ENCODE data around the gene NSUN2.
"Not testable (repeated sequence)": the region's sequence is repeated elsewhere in the genome, so short reads cannot be mapped to it uniquely, and the experiment has no call there.

The NSUN2 gene

DNA sequence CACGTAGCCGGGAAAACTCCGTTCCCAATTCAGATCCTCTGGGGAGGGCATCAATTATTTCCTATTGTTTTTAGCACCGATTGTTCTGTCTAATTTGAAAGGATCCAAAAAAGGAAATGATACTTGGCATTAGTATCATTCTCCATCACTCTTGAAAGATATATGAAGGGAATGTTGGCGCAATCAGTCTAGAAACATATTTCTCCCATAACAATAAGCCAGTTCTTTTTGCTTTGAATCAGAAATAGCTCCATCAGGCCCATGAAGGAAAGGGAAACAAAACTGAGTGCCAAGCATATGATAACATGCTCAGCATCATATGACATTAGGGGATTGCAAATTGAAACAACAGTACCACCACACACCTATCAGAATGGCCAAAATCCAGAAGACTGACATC, 40.2 kb upstream of the NSUN2 start:
- Histone ChIP-seq H3K4me1 (ENCODE audit: control insufficient read depth in 2 of 2, insufficient read depth in 2 of 2, low read length in 2 of 2) (no peaks in the 10 kb centered on the region), H3K4me3 (ENCODE audit: low read length in 2 of 2) (no peak overlapping the region), H3K27ac (ENCODE audit: low read depth in 2 of 2, low read length in 2 of 2) (no peak overlapping the region), H3K36me3 (ENCODE audit: control insufficient read depth in 2 of 2, insufficient read depth in 2 of 2, low read length in 2 of 2) (peaks cover 0 to 4% of the 10 kb centered on the region in 2 donors), H3K27me3 (ENCODE audit: control insufficient read depth in 2 of 2, insufficient read depth in 2 of 2, low read length in 2 of 2) (no peaks in the 10 kb centered on the region), H3K9me3 (ENCODE audit: control insufficient read depth in 2 of 2, low read length in 2 of 2) (no peaks in the 10 kb centered on the region), H3K9ac (ENCODE audit: low read depth in 1 of 2, low read length in 2 of 2) (no peak overlapping the region)

DNA sequence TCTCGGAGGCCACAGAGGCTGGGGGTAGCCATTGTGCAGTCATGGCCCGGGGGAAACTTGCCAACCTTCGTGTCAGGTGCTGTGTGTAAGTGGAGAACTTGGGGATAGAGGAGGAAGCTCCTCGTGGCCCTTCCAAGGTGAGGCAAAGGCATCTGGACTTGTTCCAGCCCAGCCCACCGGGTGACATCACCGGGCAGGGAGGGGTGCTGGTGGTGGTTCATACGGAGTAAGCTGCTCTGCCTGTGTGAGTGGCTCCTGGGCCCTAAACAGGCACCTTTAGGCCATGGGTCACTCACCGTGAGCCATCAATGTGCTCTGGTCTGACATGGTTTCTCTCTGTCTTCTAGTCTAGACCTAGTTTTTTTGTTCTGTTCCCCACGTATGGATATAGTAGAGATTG, 35.9 kb upstream of the NSUN2 start:
- H3K27ac ChIP-seq (ENCODE audit: low read depth in 2 of 2, low read length in 2 of 2); H3K4me3 ChIP-seq (ENCODE audit: low read length in 2 of 2); H3K9me3 ChIP-seq (ENCODE audit: control insufficient read depth in 2 of 2, low read length in 2 of 2); H3K36me3 ChIP-seq (ENCODE audit: control insufficient read depth in 2 of 2, insufficient read depth in 2 of 2, low read length in 2 of 2); H3K27me3 ChIP-seq (ENCODE audit: control insufficient read depth in 2 of 2, insufficient read depth in 2 of 2, low read length in 2 of 2); H3K4me1 ChIP-seq (ENCODE audit: control insufficient read depth in 2 of 2, insufficient read depth in 2 of 2, low read length in 2 of 2); H3K9ac ChIP-seq (ENCODE audit: low read depth in 1 of 2, low read length in 2 of 2): not testable (repeated sequence)

DNA sequence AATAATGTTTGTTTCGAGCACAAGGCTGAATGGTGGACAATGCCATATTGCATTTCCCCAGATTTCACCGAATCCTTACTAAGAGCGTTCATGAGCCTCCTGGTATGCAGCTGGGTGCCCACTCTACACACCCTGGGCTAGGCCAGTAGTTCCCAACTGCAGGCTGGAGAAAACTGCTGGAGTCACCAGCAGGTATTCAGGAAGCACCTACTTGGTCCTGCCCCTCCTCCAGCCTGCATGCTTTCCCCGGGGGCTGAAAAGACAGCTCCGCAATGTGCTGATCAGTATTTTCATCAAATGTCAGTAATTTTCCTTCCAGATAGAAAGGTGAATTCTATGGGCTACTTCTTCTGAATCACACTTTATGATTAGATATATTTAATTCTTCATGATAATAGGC, 34.8 kb upstream of the NSUN2 start:
- H3K4me1 ChIP-seq (ENCODE audit: control insufficient read depth in 2 of 2, insufficient read depth in 2 of 2, low read length in 2 of 2): no peaks in the 10 kb centered on the region
- H3K27ac ChIP-seq (ENCODE audit: low read depth in 2 of 2, low read length in 2 of 2): no peak overlapping the region
- peaks cover 0 to 7% of the 10 kb centered on the region in 2 donors for H3K36me3 ChIP-seq (ENCODE audit: control insufficient read depth in 2 of 2, insufficient read depth in 2 of 2, low read length in 2 of 2)
- no peaks in the 10 kb centered on the region for H3K27me3 ChIP-seq (ENCODE audit: control insufficient read depth in 2 of 2, insufficient read depth in 2 of 2, low read length in 2 of 2)
- no peak overlapping the region for H3K4me3 ChIP-seq (ENCODE audit: low read length in 2 of 2)
- no peaks in the 10 kb centered on the region for H3K9me3 ChIP-seq (ENCODE audit: control insufficient read depth in 2 of 2, low read length in 2 of 2)
- H3K9ac ChIP-seq (ENCODE audit: low read depth in 1 of 2, low read length in 2 of 2): no peak overlapping the region

DNA sequence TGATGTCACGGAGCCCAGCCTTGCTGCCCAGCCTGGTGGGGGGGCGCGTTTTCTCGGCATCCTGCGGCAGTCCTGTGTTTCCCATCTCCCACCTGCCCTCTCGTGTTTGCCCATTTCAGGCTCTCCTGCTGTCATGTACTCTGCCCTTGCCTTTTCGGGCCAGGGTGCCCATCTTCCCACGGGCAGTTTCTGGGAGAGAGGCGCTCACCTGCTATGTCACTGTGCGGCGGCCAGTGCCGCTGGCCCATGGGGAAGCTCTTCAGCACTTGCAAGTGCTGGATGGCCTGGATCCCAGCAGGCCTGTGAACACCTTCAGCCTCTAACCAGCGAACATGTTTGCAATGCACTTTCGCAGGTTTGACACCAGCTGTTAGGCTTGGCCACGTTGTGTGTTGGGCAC, 33.9 kb upstream of the NSUN2 start:
- no peaks in the 10 kb centered on the region for H3K4me1 ChIP-seq (ENCODE audit: control insufficient read depth in 2 of 2, insufficient read depth in 2 of 2, low read length in 2 of 2)
- no peak overlapping the region for H3K27ac ChIP-seq (ENCODE audit: low read depth in 2 of 2, low read length in 2 of 2)
- peaks cover 0 to 7% of the 10 kb centered on the region in 2 donors for H3K36me3 ChIP-seq (ENCODE audit: control insufficient read depth in 2 of 2, insufficient read depth in 2 of 2, low read length in 2 of 2)
- H3K9ac ChIP-seq (ENCODE audit: low read depth in 1 of 2, low read length in 2 of 2): no peak overlapping the region
- H3K4me3 ChIP-seq (ENCODE audit: low read length in 2 of 2): no peak overlapping the region
- no peaks in the 10 kb centered on the region for H3K9me3 ChIP-seq (ENCODE audit: control insufficient read depth in 2 of 2, low read length in 2 of 2)
- H3K27me3 ChIP-seq (ENCODE audit: control insufficient read depth in 2 of 2, insufficient read depth in 2 of 2, low read length in 2 of 2): no peaks in the 10 kb centered on the region

DNA sequence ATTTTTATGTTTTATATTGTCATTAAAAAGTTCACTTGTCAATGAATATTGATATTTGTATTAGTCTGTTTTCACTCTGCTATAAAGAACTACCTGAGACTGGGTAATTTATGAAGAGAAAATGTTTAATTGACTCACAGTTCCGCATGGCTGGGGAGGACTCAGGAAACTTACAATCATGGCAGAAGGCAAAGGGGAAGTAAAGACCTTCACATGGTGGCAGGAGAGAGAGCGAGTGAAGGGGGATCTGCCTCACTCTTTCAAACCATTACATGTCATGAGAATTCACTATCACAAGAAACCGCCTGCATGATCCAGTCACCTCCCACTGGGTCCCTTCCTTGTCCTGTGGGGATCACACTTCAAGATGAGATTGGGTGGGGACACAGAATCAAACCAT, 27.8 kb upstream of the NSUN2 start:
- H3K27me3 ChIP-seq (ENCODE audit: control insufficient read depth in 2 of 2, insufficient read depth in 2 of 2, low read length in 2 of 2): no peaks in the 10 kb centered on the region
- peaks cover 0 to 7% of the 10 kb centered on the region in 2 donors for H3K9me3 ChIP-seq (ENCODE audit: control insufficient read depth in 2 of 2, low read length in 2 of 2)
- peaks cover 14 to 15% of the 10 kb centered on the region in 2 donors for H3K36me3 ChIP-seq (ENCODE audit: control insufficient read depth in 2 of 2, insufficient read depth in 2 of 2, low read length in 2 of 2)
- H3K27ac ChIP-seq (ENCODE audit: low read depth in 2 of 2, low read length in 2 of 2): no peak overlapping the region
- H3K4me1 ChIP-seq (ENCODE audit: control insufficient read depth in 2 of 2, insufficient read depth in 2 of 2, low read length in 2 of 2): no peaks in the 10 kb centered on the region
- H3K9ac ChIP-seq (ENCODE audit: low read depth in 1 of 2, low read length in 2 of 2): no peak overlapping the region
- H3K4me3 ChIP-seq (ENCODE audit: low read length in 2 of 2): no peak overlapping the region

DNA sequence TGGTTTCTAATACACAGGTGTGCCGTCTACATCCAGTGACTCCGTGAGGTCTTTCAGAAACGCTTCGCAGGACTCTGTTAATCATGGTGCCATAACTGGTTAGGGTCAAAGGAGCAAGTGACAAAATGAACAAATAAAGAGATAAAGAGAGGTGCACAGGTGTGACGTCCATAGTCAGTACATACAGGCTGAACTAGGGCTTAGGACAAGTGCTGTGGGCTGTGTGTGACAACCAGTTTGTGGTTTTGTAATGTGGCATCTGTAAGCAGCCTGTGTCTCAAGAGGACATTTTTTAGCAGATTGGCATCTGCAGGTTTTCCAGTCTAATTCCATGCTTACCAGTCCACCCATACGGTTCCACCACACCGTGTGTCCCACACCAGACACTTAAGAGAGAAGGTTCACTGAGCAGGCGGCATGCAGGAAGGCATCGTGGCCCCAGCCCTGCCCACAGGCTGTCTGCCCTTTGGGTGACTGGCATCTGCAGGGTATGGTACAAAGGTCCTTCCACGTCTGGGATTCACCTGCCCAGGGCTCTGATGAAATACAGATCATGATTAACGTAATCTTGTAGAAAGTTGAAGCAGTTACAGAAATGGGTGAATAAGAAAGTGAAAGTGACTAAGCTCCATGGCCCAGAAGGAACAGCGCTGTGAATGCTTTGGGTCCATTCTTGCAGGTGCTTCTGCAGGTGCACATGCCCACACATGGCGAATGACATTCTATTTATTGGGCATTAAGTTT, 27.3 kb upstream of the NSUN2 start:
- H3K4me3 ChIP-seq (ENCODE audit: low read length in 2 of 2): peak overlapping the region in 1 of 2 donors; percentile 4

DNA sequence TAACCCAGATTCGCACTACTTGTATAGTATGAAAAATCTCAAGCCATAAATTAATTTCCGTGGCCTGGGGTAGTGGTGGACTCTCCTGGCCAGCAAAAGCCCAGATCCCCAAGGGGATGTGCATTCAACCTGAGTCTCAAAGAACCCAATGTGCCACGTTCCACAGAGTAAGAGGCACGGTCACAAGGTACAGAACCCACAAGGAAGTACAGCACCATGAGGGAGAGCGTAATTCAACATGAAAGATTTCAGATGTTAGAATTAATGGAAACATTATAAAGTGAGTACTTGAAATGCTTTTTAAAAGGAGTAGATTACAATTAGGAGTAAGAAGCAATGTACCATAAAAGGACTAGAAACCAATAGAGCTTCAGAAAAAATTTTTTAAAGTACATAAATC, 23.8 kb upstream of the NSUN2 start:
- H3K36me3 ChIP-seq (ENCODE audit: control insufficient read depth in 2 of 2, insufficient read depth in 2 of 2, low read length in 2 of 2): peaks cover 22 to 23% of the 10 kb centered on the region in 2 donors

More for the DNA sequence above, 27.3 kb upstream of the NSUN2 start:
- peaks cover 19% of the 10 kb centered on the region in 2 donors for H3K36me3 ChIP-seq (ENCODE audit: control insufficient read depth in 2 of 2, insufficient read depth in 2 of 2, low read length in 2 of 2)
- H3K9me3 ChIP-seq (ENCODE audit: control insufficient read depth in 2 of 2, low read length in 2 of 2): peaks cover 0 to 7% of the 10 kb centered on the region in 2 donors
- H3K27ac ChIP-seq (ENCODE audit: low read depth in 2 of 2, low read length in 2 of 2): no peak overlapping the region
- H3K27me3 ChIP-seq (ENCODE audit: control insufficient read depth in 2 of 2, insufficient read depth in 2 of 2, low read length in 2 of 2): no peaks in the 10 kb centered on the region
- H3K9ac ChIP-seq (ENCODE audit: low read depth in 1 of 2, low read length in 2 of 2): no peak overlapping the region
- H3K4me1 ChIP-seq (ENCODE audit: control insufficient read depth in 2 of 2, insufficient read depth in 2 of 2, low read length in 2 of 2): no peaks in the 10 kb centered on the region

DNA sequence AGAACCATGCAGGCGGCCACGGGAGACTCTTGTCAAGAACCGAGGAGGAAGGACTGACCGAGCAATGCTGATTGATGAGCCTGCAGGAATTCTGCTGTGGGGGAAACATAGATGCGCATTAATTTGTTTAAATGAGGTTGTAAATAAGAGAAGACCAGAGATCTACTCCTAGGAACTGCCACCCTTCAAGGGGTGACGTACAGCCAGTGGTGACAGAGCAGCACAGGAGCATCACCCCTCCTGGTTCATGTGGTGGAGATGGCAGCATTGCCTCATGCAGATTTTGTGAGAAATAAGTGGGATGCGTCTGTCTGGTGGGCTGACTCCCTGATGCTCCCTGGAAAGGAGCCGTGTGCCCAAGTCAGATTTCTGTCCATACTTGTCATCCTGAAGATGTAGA, 22.6 kb upstream of the NSUN2 start:
- no peaks in the 10 kb centered on the region for H3K27me3 ChIP-seq (ENCODE audit: control insufficient read depth in 2 of 2, insufficient read depth in 2 of 2, low read length in 2 of 2)
- H3K4me3 ChIP-seq (ENCODE audit: low read length in 2 of 2): no peak overlapping the region
- H3K4me1 ChIP-seq (ENCODE audit: control insufficient read depth in 2 of 2, insufficient read depth in 2 of 2, low read length in 2 of 2): no peaks in the 10 kb centered on the region
- H3K36me3 ChIP-seq (ENCODE audit: control insufficient read depth in 2 of 2, insufficient read depth in 2 of 2, low read length in 2 of 2): peaks cover 22 to 23% of the 10 kb centered on the region in 2 donors
- peaks cover 0 to 7% of the 10 kb centered on the region in 2 donors for H3K9me3 ChIP-seq (ENCODE audit: control insufficient read depth in 2 of 2, low read length in 2 of 2)
- no peak overlapping the region for H3K9ac ChIP-seq (ENCODE audit: low read depth in 1 of 2, low read length in 2 of 2)
- H3K27ac ChIP-seq (ENCODE audit: low read depth in 2 of 2, low read length in 2 of 2): no peak overlapping the region

More for the DNA sequence above, 23.8 kb upstream of the NSUN2 start:
- peaks cover 0 to 7% of the 10 kb centered on the region in 2 donors for H3K9me3 ChIP-seq (ENCODE audit: control insufficient read depth in 2 of 2, low read length in 2 of 2)
- no peak overlapping the region for H3K27ac ChIP-seq (ENCODE audit: low read depth in 2 of 2, low read length in 2 of 2)
- H3K4me3 ChIP-seq (ENCODE audit: low read length in 2 of 2): no peak overlapping the region
- H3K4me1 ChIP-seq (ENCODE audit: control insufficient read depth in 2 of 2, insufficient read depth in 2 of 2, low read length in 2 of 2): no peaks in the 10 kb centered on the region
- H3K9ac ChIP-seq (ENCODE audit: low read depth in 1 of 2, low read length in 2 of 2): no peak overlapping the region
- H3K27me3 ChIP-seq (ENCODE audit: control insufficient read depth in 2 of 2, insufficient read depth in 2 of 2, low read length in 2 of 2): no peaks in the 10 kb centered on the region

DNA sequence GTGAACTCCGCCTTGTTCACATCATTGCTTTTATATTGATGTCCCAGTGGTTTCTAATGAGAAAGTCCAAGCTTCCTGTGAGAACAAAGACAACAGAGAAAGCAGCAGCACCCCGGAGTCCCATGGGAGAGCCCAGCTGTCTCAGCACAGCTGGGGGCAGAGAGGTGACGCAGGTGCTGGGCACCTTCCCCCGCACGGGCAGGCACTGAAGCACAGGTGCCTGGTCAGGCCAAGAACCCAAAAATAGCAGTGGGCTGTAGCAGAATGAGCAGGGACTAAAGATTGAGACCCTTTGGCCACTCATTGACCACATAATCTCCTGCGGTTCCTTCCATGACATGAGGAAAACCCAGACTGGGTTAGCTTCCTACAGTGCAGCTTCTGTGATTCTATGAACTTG, 19.2 kb upstream of the NSUN2 start:
- no peak overlapping the region for H3K4me3 ChIP-seq (ENCODE audit: low read length in 2 of 2)
- H3K9ac ChIP-seq (ENCODE audit: low read depth in 1 of 2, low read length in 2 of 2): no peak overlapping the region
- peaks cover 17 to 18% of the 10 kb centered on the region in 2 donors for H3K36me3 ChIP-seq (ENCODE audit: control insufficient read depth in 2 of 2, insufficient read depth in 2 of 2, low read length in 2 of 2)
- peaks cover 0 to 7% of the 10 kb centered on the region in 2 donors for H3K9me3 ChIP-seq (ENCODE audit: control insufficient read depth in 2 of 2, low read length in 2 of 2)
- H3K4me1 ChIP-seq (ENCODE audit: control insufficient read depth in 2 of 2, insufficient read depth in 2 of 2, low read length in 2 of 2): no peaks in the 10 kb centered on the region
- H3K27me3 ChIP-seq (ENCODE audit: control insufficient read depth in 2 of 2, insufficient read depth in 2 of 2, low read length in 2 of 2): no peaks in the 10 kb centered on the region
- no peak overlapping the region for H3K27ac ChIP-seq (ENCODE audit: low read depth in 2 of 2, low read length in 2 of 2)

DNA sequence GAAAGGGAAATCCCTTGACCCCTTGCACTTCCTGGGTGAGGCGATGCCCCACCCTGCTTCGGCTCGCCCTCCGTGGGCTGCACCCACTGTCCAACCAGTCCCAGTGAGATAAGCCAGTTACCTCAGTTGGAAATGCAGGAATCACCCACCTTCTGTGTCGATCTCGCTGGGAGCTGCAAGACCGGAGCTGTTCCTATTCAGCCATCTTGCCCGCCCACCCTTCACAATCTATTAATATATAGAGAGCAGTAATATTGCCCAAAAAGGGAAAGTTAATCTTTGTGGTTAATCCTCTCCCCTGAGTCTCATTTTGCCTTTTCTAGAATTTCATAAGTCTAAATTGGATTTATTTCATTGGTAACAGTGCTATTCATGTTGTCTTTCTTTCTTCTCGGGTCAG, 16.8 kb upstream of the NSUN2 start:
- no peak overlapping the region for H3K27ac ChIP-seq (ENCODE audit: low read depth in 2 of 2, low read length in 2 of 2)
- H3K36me3 ChIP-seq (ENCODE audit: control insufficient read depth in 2 of 2, insufficient read depth in 2 of 2, low read length in 2 of 2): peaks cover 4% of the 10 kb centered on the region in 2 donors
- no peaks in the 10 kb centered on the region for H3K9me3 ChIP-seq (ENCODE audit: control insufficient read depth in 2 of 2, low read length in 2 of 2)
- H3K9ac ChIP-seq (ENCODE audit: low read depth in 1 of 2, low read length in 2 of 2): no peak overlapping the region
- no peaks in the 10 kb centered on the region for H3K4me1 ChIP-seq (ENCODE audit: control insufficient read depth in 2 of 2, insufficient read depth in 2 of 2, low read length in 2 of 2)
- H3K4me3 ChIP-seq (ENCODE audit: low read length in 2 of 2): no peak overlapping the region
- no peaks in the 10 kb centered on the region for H3K27me3 ChIP-seq (ENCODE audit: control insufficient read depth in 2 of 2, insufficient read depth in 2 of 2, low read length in 2 of 2)

All from mucosa of rectum (tissue), 2 donors.